ENCODE results near the gene GRIN3A. TPM values are rescaled to one million over a fixed set of nuclear protein-coding genes. Genes with fewer than 3 reads are reported as not detected.

GRIN3A gene
- total RNA-seq, 1 experiment from 2014 or later: 0.02 TPM

- no peaks in the 10 kb centered on the region for H3K4me1 Mint-ChIP-seq
- DNase-seq (ENCODE audit: low spot score) (no peak), ATAC-seq (peak; percentile 41; the same call in 1 of the 2 replicates)
- ChIA-PET CTCF (interaction anchor here (1.5 to 1.8 kb wide), 4 partner anchors 9 to 177 kb away, joined by 3 to 4 read pairs (median 4); no protein-coding TSS in a partner anchor), POLR2A (interaction anchor here (0.6 kb wide), 1 partner anchor 19 kb away, joined by 3 read pairs; no protein-coding TSS in a partner anchor)
- no peak overlapping the region for H3K4me3 Mint-ChIP-seq
- no peaks in the 10 kb centered on the region for H3K27me3 Mint-ChIP-seq (ENCODE audit: low read depth)
- no peak overlapping the region for H3K27ac Mint-ChIP-seq
- no peaks in the 10 kb centered on the region for H3K9me3 Mint-ChIP-seq
- no peak for TF ChIP-seq ZNF425 (CRISPR knock-in tag; conservative IDR thresholded peaks at IDR 0.05)
- no peak for TF ChIP-seq PRDM15 (CRISPR knock-in tag; IDR thresholded peaks at IDR 0.05)
- no peak for TF ChIP-seq MAX (CRISPR knock-in tag; IDR thresholded peaks at IDR 0.05)
- TF ChIP-seq GRHL2 (CRISPR knock-in tag; IDR thresholded peaks at IDR 0.05; ENCODE audit: insufficient replicate concordance, severe bottlenecking): no peak
- TF ChIP-seq CDX4 (CRISPR knock-in tag; IDR thresholded peaks at IDR 0.05; ENCODE audit: borderline replicate concordance): no peak
- no peak for TF ChIP-seq SP1 (CRISPR knock-in tag; conservative IDR thresholded peaks at IDR 0.05)
- TF ChIP-seq NFE2L1 (CRISPR knock-in tag; IDR thresholded peaks at IDR 0.05): no peak
- no peak for TF ChIP-seq ATF2 (CRISPR knock-in tag; IDR thresholded peaks at IDR 0.05; ENCODE audit: borderline replicate concordance, low read depth)
- TF ChIP-seq HMGA2 (CRISPR knock-in tag; IDR thresholded peaks at IDR 0.05): no peak
- no peaks in the 10 kb centered on the region for H3K36me3 Mint-ChIP-seq
Measured at GRCh38 chr9:101625876-101626275, 112.6 kb downstream of the GRIN3A start.

- Mint-ChIP-seq H3K9me3 (no peaks in the 10 kb centered on the region), H3K4me3 (no peak overlapping the region), H3K27ac (no peak overlapping the region), H3K4me1 (no peaks in the 10 kb centered on the region), H3K36me3 (no peaks in the 10 kb centered on the region), H3K27me3 (ENCODE audit: low read depth) (no peaks in the 10 kb centered on the region)
- ChIA-PET CTCF (no interaction called here), POLR2A (no interaction called here)
- no peak for ATAC-seq
- no peak for DNase-seq (ENCODE audit: low spot score)
- TF ChIP-seq KAT7 (CRISPR knock-in tag; IDR thresholded peaks at IDR 0.05; ENCODE audit: borderline replicate concordance) (no peak), GTF2I (CRISPR knock-in tag; conservative IDR thresholded peaks at IDR 0.05) (no peak), OVOL2 (CRISPR knock-in tag; IDR thresholded peaks at IDR 0.05; ENCODE audit: borderline replicate concordance) (no peak), AFF4 (CRISPR knock-in tag; IDR thresholded peaks at IDR 0.05; ENCODE audit: borderline replicate concordance) (no peak), MYBL2 (CRISPR knock-in tag; IDR thresholded peaks at IDR 0.05) (no peak), ZNF532 (CRISPR knock-in tag; IDR thresholded peaks at IDR 0.05; ENCODE audit: borderline replicate concordance) (no peak)
Measured at GRCh38 chr9:101620452-101620851, 118.0 kb downstream of the GRIN3A start.
